ENCODE measurements around the gene RNF220.

- TF ChIP-seq CTCF (IDR thresholded peaks at IDR 0.05) (no peak), POLR2A (IDR thresholded peaks at IDR 0.05) (no peak)
These were observed 3.1 kb downstream of the RNF220 start for GRCh38 chr1:44408212-44408582.
